Ovary (tissue), 9 donors: ENCODE data around the gene MAPK10. TPM values are rescaled to one million over a fixed set of nuclear protein-coding genes. Genes with fewer than 3 reads are reported as not detected.

Experiments used
- DNase-seq, 5 donors: peaks; one replicate each; pipeline ENCODE4 v3.0.0-alpha.2; 2019 to 2020
- H3K27ac ChIP-seq, 2 donors: fragments of 200-600 bp; one replicate each; pipeline versions ENCODE4 v1.5.1 to v1.8.0; 2019 to 2022
- H3K27me3 ChIP-seq: fragments of 200-600 bp; one replicate; pipeline ENCODE4 v1.8.0; 2022
- H3K36me3 ChIP-seq: fragments of 200-600 bp; sonication (generic); one replicate; pipeline ENCODE4 v1.5.1; 2019
- H3K4me1 ChIP-seq: one replicate; pipeline ENCODE4 v1.8.1; 2013; ENCODE audit warnings: mild to moderate bottlenecking, moderate library complexity; ENCODE audit not compliant: insufficient read depth
- H3K4me3 ChIP-seq: fragments of 200-600 bp; sonication (generic); one replicate; pipeline ENCODE4 v1.5.1; 2017
- H3K9me3 ChIP-seq, 2 donors: fragments of 200-600 bp in 1 of 2; sonication (generic) in 1 of 2; one replicate each; pipeline versions ENCODE4 v1.5.1 to v1.8.1; 2013 to 2019; ENCODE audit warnings: mild to moderate bottlenecking in 1 of 2, moderate library complexity in 1 of 2
- CTCF ChIP-seq, 3 donors: fragments of 450-650 bp in 2 of 3; fragments of 200-600 bp in 1 of 3; IDR thresholded peaks; one replicate each; pipeline versions ENCODE4 v1.5.1 to v1.8.0; 2016 to 2022; ENCODE audit warnings: antibody characterized with exemption in 3 of 3, mild to moderate bottlenecking in 1 of 3
- EP300 ChIP-seq: sonication (generic); formaldehyde crosslinking; IDR thresholded peaks from one replicate; pipeline ENCODE4 v1.6.1; 2017; ENCODE audit warnings: antibody characterized with exemption
- POLR2A ChIP-seq: fragments of 450-650 bp; IDR thresholded peaks from one replicate; pipeline ENCODE4 v1.6.1; 2017; ENCODE audit warnings: antibody characterized with exemption, mild to moderate bottlenecking, moderate library complexity
- WGBS, 3 donors: extraction: QIAGEN DNeasy Blood & Tissue Kit in 1 of 3; methylation state at CpG; one replicate each; pipeline versions ENCODE4 v1.1.5 to v1.1.7; 2013 to 2017; 5-methylcytosine and 5-hydroxymethylcytosine counted together
- intact Hi-C, 4 donors: fragments of 100-400 bp; cut with DNase I; formaldehyde crosslinking; loops; one replicate each; pipeline versions ENCODE4 v1.11.0 to v1.15.1; 2022 to 2023
- polyA plus RNA-seq, 2 donors: library from polyadenylated mRNA; stranded (reverse); fragments of 200-250 nt in 1 of 2; fragments of 350-450 nt in 1 of 2; fragmentation: Illumina TruSeq in 1 of 2; extraction: RNeasy Lipid Tissue Mini Kit (QIAGEN cat#74804) in 1 of 2; gene quantifications; one replicate each; pipeline ENCODE4 v1.2.3, GENCODE V29; 2013 to 2014
- total RNA-seq, 7 donors: library from RNA; depleted of rRNA in 2 of 7; stranded (reverse); fragments of >200 nt in 2 of 7; fragmentation: NEBNext Ultra II Directional in 3 of 7; extraction: Animal tissue kit (Norgen Biotek cat#: 25700) in 3 of 7; gene quantifications; one replicate each; pipeline versions ENCODE4 v1.1.0 to v1.2.4, GENCODE V29; 2016 to 2023
- donor health status: DM: no; HTN: no; CAD: no; lungs with moderate emphysema.
- donor health status: DM: no; HTN: no; CAD: no.
- donor health status: Bipolar disorder and iron deficiency.
- donor health status: DM: yes; HTN: yes; CAD: no.
- donor health status: DM: no; HTN: no; CAD: no.
- donor health status: DM: yes; HTN: yes; CAD: no.

Gene MAPK10
- total and polyA plus RNA-seq, 9 donors = 19.3 to 41.6 (median 32.4) TPM

- DNase-seq = no peak
- Histone ChIP-seq H3K36me3 (no peaks in the 10 kb centered on the region), H3K27ac (no peak overlapping the region), H3K27me3 (no peaks in the 10 kb centered on the region), H3K4me3 (no peak overlapping the region), H3K4me1 (no peaks in the 10 kb centered on the region), H3K9me3 (no peaks in the 10 kb centered on the region)
- 73 to 77% (median 75%) methylated on average over 5 of the region's 5 CpGs for WGBS, 3 donors
- intact Hi-C loops = no loop called here
- TF ChIP-seq CTCF (IDR thresholded peaks at IDR 0.05) (no peak), POLR2A (no peak), EP300 (no peak)
These were observed 175.0 kb downstream of the MAPK10 start for GRCh38 chr4:86184901-86185285.

- H3K9me3 ChIP-seq = no peaks in the 10 kb centered on the region
- intact Hi-C loops = no loop called here
- H3K36me3 ChIP-seq = no peaks in the 10 kb centered on the region
- no peaks in the 10 kb centered on the region for H3K27me3 ChIP-seq
- no peak overlapping the region for H3K4me3 ChIP-seq
- 91 to 96% (median 91%) methylated on average over 4 of the region's 4 CpGs for WGBS, 3 donors
- no peak overlapping the region for H3K27ac ChIP-seq
- TF ChIP-seq EP300 (no peak), CTCF (IDR thresholded peaks at IDR 0.05) (no peak)
- DNase-seq = no peak
- H3K4me1 ChIP-seq = no peaks in the 10 kb centered on the region
These were observed 175.5 kb downstream of the MAPK10 start for GRCh38 chr4:86184216-86184900.

GRCh38 chr4:86181585-86181984, 178.3 kb downstream of the MAPK10 start:
- Histone ChIP-seq H3K9me3 (no peaks in the 10 kb centered on the region), H3K4me3 (no peak overlapping the region), H3K36me3 (no peaks in the 10 kb centered on the region), H3K4me1 (no peaks in the 10 kb centered on the region), H3K27ac (no peak overlapping the region), H3K27me3 (no peaks in the 10 kb centered on the region)
- DNase-seq = no peak
- TF ChIP-seq POLR2A (no peak), EP300 (no peak), CTCF (IDR thresholded peaks at IDR 0.05) (no peak)
- WGBS, 3 donors = 11 to 20% (median 11%) methylated on average over 1 of the region's 1 CpG
- intact Hi-C loops = no loop called here

- Histone ChIP-seq H3K27me3 (no peaks in the 10 kb centered on the region), H3K4me1 (no peaks in the 10 kb centered on the region), H3K36me3 (no peaks in the 10 kb centered on the region), H3K9me3 (no peaks in the 10 kb centered on the region), H3K4me3 (no peak overlapping the region), H3K27ac (no peak overlapping the region)
- DNase-seq = no peak
- TF ChIP-seq POLR2A (no peak), EP300 (no peak), CTCF (IDR thresholded peaks at IDR 0.05) (no peak)
- intact Hi-C loops = no loop called here
These were observed 181.6 kb downstream of the MAPK10 start for GRCh38 chr4:86178211-86178610.
